ENCODE measurements around the gene VPS45.

GRCh38 chr1:150132372-150132771, 64.8 kb downstream of the VPS45 start:
- TF ChIP-seq POLR2AphosphoS5 (IDR thresholded peaks at IDR 0.05; ENCODE audit: low read depth, low read length) (no peak), TAF1 (IDR thresholded peaks at IDR 0.05; ENCODE audit: low read depth, low read length) (no peak), PAX5 (IDR thresholded peaks at IDR 0.05; ENCODE audit: insufficient read depth, low read length, severe bottlenecking) (no peak), POLR2A (IDR thresholded peaks at IDR 0.05; ENCODE audit: low read depth, low read length) (no peak)

Measured in GM12891 (cell line).